ENCODE data around the gene LOXL1.
A peak's percentile ranks its signal among the peaks of the same experiment; 100 is the strongest.

The LOXL1 gene

GRCh38 chr15:73928971-73929627 lies 2.8 kb downstream of the LOXL1 start (continued):
- TF ChIP-seq, protein P1, sequence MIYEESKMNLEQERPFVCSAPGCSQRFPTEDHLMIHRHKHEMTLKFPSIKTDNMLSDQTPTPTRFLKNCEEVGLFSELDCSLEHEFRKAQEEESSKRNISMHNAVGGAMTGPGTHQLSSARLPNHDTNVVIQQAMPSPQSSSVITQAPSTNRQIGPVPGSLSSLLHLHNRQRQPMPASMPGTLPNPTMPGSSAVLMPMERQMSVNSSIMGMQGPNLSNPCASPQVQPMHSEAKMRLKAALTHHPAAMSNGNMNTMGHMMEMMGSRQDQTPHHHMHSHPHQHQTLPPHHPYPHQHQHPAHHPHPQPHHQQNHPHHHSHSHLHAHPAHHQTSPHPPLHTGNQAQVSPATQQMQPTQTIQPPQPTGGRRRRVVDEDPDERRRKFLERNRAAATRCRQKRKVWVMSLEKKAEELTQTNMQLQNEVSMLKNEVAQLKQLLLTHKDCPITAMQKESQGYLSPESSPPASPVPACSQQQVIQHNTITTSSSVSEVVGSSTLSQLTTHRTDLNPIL (CRISPR knock-in tag; IDR thresholded peaks at IDR 0.05; ENCODE audit: low read depth) = no peak

- TF ChIP-seq ZFP30 (CRISPR knock-in tag; IDR thresholded peaks at IDR 0.05) = no peak
- no peak for TF ChIP-seq GLIS3 (CRISPR knock-in tag; IDR thresholded peaks at IDR 0.05)
- TF ChIP-seq, protein P1 (CRISPR knock-in tag; IDR thresholded peaks at IDR 0.05; ENCODE audit: low read depth) = no peak
- TF ChIP-seq CSRNP3 (CRISPR knock-in tag; IDR thresholded peaks at IDR 0.05) = no peak
- TF ChIP-seq ESRRG (CRISPR knock-in tag; IDR thresholded peaks at IDR 0.05) = no peak
- TF ChIP-seq ARNTL (CRISPR knock-in tag; IDR thresholded peaks at IDR 0.05; ENCODE audit: borderline replicate concordance, low read depth) = no peak
- TF ChIP-seq, protein P2, sequence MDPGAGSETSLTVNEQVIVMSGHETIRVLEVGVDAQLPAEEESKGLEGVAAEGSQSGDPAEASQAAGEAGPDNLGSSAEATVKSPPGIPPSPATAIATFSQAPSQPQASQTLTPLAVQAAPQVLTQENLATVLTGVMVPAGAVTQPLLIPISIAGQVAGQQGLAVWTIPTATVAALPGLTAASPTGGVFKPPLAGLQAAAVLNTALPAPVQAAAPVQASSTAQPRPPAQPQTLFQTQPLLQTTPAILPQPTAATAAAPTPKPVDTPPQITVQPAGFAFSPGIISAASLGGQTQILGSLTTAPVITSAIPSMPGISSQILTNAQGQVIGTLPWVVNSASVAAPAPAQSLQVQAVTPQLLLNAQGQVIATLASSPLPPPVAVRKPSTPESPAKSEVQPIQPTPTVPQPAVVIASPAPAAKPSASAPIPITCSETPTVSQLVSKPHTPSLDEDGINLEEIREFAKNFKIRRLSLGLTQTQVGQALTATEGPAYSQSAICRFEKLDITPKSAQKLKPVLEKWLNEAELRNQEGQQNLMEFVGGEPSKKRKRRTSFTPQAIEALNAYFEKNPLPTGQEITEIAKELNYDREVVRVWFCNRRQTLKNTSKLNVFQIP (CRISPR knock-in tag; IDR thresholded peaks at IDR 0.05; ENCODE audit: borderline replicate concordance, low read depth) = no peak
- TF ChIP-seq SNAI2 (CRISPR knock-in tag; IDR thresholded peaks at IDR 0.05) = no peak
- no peak for TF ChIP-seq ISL1 (CRISPR knock-in tag; IDR thresholded peaks at IDR 0.05)
- TF ChIP-seq, protein P3, sequence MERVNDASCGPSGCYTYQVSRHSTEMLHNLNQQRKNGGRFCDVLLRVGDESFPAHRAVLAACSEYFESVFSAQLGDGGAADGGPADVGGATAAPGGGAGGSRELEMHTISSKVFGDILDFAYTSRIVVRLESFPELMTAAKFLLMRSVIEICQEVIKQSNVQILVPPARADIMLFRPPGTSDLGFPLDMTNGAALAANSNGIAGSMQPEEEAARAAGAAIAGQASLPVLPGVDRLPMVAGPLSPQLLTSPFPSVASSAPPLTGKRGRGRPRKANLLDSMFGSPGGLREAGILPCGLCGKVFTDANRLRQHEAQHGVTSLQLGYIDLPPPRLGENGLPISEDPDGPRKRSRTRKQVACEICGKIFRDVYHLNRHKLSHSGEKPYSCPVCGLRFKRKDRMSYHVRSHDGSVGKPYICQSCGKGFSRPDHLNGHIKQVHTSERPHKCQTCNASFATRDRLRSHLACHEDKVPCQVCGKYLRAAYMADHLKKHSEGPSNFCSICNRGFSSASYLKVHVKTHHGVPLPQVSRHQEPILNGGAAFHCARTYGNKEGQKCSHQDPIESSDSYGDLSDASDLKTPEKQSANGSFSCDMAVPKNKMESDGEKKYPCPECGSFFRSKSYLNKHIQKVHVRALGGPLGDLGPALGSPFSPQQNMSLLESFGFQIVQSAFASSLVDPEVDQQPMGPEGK (CRISPR knock-in tag; IDR thresholded peaks at IDR 0.05; ENCODE audit: borderline replicate concordance) = no peak
- no peak for TF ChIP-seq ZNF8 (CRISPR knock-in tag; IDR thresholded peaks at IDR 0.05)
- no peak for TF ChIP-seq ZNF70 (CRISPR knock-in tag; IDR thresholded peaks at IDR 0.05)
- no peak for TF ChIP-seq ZC3H10 (CRISPR knock-in tag; IDR thresholded peaks at IDR 0.05)
- no peak for TF ChIP-seq OSR1 (CRISPR knock-in tag; IDR thresholded peaks at IDR 0.05)
- no peak for TF ChIP-seq RARB (CRISPR knock-in tag; IDR thresholded peaks at IDR 0.05)
- ATAC-seq = peak; percentile 17
Observed at GRCh38 chr15:73930371-73930770, 4.1 kb downstream of the LOXL1 start.

DNA sequence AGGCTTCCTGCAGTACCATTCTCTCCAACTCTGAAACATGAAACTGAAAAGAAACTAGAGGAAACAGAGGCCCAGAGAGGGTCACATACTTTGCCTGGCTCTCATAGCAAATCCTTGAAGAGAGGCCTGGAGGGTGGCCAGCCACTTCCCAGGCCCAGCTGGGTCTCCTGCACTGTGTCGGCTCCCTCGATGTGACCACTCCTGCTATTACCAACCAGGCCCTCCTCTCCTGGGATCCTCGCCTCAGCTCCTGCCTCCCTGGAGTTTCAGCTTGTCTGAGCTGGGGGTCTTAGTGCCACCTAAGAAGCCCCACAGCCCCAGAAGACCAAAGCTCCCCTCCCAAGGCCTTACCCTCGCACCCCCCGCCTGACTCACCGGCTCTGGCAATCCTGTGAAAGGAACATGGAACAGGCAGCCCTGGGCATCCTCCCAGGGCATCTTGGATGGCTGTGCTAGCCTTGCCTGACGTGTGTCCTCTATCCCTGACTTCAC lies 4.6 kb downstream of the LOXL1 start:
- peak; percentile 49 for ATAC-seq

GRCh38 chr15:73931441-73931840 lies 5.2 kb downstream of the LOXL1 start:
- ATAC-seq = no peak
- TF ChIP-seq ZFP30 (CRISPR knock-in tag; IDR thresholded peaks at IDR 0.05) = no peak

More for the DNA sequence above, 4.6 kb downstream of the LOXL1 start:
- TF ChIP-seq, protein P2 (CRISPR knock-in tag; IDR thresholded peaks at IDR 0.05; ENCODE audit: borderline replicate concordance, low read depth) = no peak
- no peak for TF ChIP-seq TCF4 (CRISPR knock-in tag; IDR thresholded peaks at IDR 0.05; ENCODE audit: borderline replicate concordance)
- no peak for TF ChIP-seq ZFP30 (CRISPR knock-in tag; IDR thresholded peaks at IDR 0.05)
- TF ChIP-seq TOX (CRISPR knock-in tag; IDR thresholded peaks at IDR 0.05; ENCODE audit: borderline replicate concordance) = no peak
- no peak for TF ChIP-seq ESRRG (CRISPR knock-in tag; IDR thresholded peaks at IDR 0.05)
- TF ChIP-seq ZFP3 (CRISPR knock-in tag; IDR thresholded peaks at IDR 0.05) = no peak
